Muscle layer of duodenum (tissue), 2 donors: ENCODE data around the gene AIF1L.

ENCODE experiments used
- H3K27ac ChIP-seq: one replicate; pipeline ENCODE4 v1.7.0; 2013; ENCODE audit warnings: mild to moderate bottlenecking, low read length
- H3K27me3 ChIP-seq: one replicate; pipeline ENCODE4 v1.7.0; 2013; ENCODE audit warnings: low read depth, mild to moderate bottlenecking, control low read depth, low read length
- H3K36me3 ChIP-seq, 2 donors: one replicate each; pipeline ENCODE4 v1.7.0; 2013; ENCODE audit warnings: low read length in 2 of 2, control low read depth in 1 of 2, mild to moderate bottlenecking in 1 of 2; ENCODE audit not compliant: insufficient read depth in 2 of 2, control insufficient read depth in 1 of 2
- H3K4me1 ChIP-seq, 2 donors: one replicate each; pipeline ENCODE4 v1.7.0; 2013; ENCODE audit warnings: low read length in 2 of 2, mild to moderate bottlenecking in 2 of 2, control low read depth in 1 of 2, moderate library complexity in 1 of 2; ENCODE audit not compliant: insufficient read depth in 2 of 2, control insufficient read depth in 1 of 2
- H3K4me3 ChIP-seq, 2 donors: one replicate each; pipeline ENCODE4 v1.7.0; 2013; ENCODE audit warnings: low read length in 2 of 2, low read depth in 1 of 2, mild to moderate bottlenecking in 1 of 2
- H3K9me3 ChIP-seq, 2 donors: one replicate each; pipeline ENCODE4 v1.7.0; 2013; ENCODE audit warnings: low read length in 2 of 2, control low read depth in 1 of 2, mild to moderate bottlenecking in 1 of 2; ENCODE audit not compliant: control insufficient read depth in 1 of 2
- donor health status: healthy.

AIF1L gene

DNA sequence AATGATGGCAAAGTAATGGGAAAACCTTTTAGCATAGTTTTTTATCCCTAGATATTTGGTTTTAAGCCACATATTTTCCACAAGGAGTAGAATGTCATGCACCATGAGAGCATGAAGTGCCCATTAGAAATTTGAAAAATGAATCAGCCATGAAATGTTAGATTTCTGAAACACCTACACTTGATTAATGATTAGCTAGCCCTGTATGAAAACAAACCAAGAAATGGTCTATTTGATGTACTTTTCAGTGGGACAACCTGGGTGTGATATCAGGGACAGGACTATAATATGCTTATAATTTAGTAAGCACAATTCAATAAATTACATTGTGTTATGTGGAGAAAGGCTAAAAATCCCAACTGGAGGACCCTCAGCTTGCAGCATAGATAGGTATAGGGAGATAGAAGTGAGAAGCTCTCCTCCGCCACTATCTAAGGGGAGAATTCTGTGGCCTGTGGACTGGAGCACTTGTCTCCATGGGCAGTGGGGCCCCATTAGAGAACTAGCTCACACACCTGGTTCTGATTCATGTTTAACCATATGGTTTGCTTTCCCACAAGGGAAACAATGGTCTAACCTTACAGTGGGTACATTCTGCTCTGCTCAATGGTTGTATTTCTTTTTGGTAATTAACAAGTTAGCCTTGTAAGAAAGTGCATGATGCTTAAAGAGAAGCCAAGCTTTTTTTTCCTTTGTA lies 64.2 kb downstream of the AIF1L start:
- no peaks in the 10 kb centered on the region for H3K27me3 ChIP-seq
- H3K4me1 ChIP-seq: no peaks in the 10 kb centered on the region
- H3K9me3 ChIP-seq: no peaks in the 10 kb centered on the region
- peaks cover 44 to 64% of the 10 kb centered on the region in 2 donors for H3K36me3 ChIP-seq
- no peak overlapping the region for H3K4me3 ChIP-seq
- no peak overlapping the region for H3K27ac ChIP-seq

DNA sequence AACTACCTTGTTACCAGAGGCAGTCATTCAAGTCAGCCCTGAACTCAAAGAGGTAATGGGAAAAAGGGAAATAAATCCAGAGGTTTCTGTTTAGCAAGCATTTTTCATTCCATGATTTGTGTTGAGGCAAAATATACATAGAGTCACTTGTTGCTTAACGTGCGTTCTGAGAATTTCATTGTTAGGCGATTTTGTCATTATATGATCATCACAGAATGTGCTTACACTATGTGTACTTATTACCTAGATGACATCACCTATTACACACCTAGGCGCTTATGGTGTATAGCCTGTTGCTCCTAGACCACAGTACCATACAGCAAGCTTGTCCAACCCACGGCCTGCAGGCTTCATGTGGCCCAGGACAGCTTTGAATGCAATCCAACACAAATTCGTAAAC lies 65.3 kb downstream of the AIF1L start:
- H3K9me3 ChIP-seq: no peaks in the 10 kb centered on the region
- no peak overlapping the region for H3K4me3 ChIP-seq
- H3K27ac ChIP-seq: no peak overlapping the region
- no peaks in the 10 kb centered on the region for H3K4me1 ChIP-seq
- no peaks in the 10 kb centered on the region for H3K27me3 ChIP-seq
- peaks cover 44 to 64% of the 10 kb centered on the region in 2 donors for H3K36me3 ChIP-seq

DNA sequence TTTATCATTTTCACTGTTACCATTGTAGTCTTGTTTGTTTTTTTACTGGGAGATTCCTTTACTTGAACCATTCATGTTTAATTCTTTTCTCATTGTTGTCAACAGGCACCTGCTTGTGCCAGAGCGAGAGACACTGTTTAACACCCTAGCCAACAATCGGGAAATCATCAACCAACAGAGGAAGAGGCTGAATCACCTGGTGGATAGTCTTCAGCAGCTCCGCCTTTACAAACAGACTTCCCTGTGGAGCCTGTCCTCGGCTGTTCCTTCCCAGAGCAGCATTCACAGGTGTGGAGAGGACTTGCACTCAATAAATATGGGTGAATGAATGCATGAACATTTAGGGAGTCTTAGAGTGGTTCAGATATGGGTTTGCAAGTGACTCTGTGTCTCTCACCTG lies 66.6 kb downstream of the AIF1L start:
- Histone ChIP-seq H3K27me3 (no peaks in the 10 kb centered on the region), H3K27ac (no peak overlapping the region), H3K4me1 (no peaks in the 10 kb centered on the region), H3K4me3 (no peak overlapping the region), H3K9me3 (no peaks in the 10 kb centered on the region), H3K36me3 (peaks cover 50 to 51% of the 10 kb centered on the region in 2 donors)

DNA sequence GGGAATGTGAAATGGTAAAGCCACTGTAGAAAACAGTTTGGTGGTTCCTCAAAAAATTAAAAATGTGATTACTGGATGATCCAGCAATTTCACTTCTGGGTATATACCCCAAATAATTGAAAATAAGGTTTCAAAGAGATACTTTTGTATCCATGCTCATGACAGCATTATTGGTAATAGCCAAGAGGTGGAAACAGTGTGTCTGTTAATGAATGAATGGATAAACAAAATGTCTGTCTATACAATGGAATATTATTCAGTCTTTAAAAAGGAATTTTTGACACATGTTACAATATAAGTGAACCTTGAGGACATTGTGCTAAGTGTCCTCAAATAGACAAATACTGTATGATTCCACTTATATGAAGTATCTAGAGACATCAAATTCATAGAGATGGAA lies 69.2 kb downstream of the AIF1L start:
- H3K9me3 ChIP-seq: no peaks in the 10 kb centered on the region
- peaks cover 34 to 35% of the 10 kb centered on the region in 2 donors for H3K36me3 ChIP-seq
- H3K4me3 ChIP-seq: no peak overlapping the region
- no peak overlapping the region for H3K27ac ChIP-seq
- no peaks in the 10 kb centered on the region for H3K4me1 ChIP-seq
- H3K27me3 ChIP-seq: no peaks in the 10 kb centered on the region

DNA sequence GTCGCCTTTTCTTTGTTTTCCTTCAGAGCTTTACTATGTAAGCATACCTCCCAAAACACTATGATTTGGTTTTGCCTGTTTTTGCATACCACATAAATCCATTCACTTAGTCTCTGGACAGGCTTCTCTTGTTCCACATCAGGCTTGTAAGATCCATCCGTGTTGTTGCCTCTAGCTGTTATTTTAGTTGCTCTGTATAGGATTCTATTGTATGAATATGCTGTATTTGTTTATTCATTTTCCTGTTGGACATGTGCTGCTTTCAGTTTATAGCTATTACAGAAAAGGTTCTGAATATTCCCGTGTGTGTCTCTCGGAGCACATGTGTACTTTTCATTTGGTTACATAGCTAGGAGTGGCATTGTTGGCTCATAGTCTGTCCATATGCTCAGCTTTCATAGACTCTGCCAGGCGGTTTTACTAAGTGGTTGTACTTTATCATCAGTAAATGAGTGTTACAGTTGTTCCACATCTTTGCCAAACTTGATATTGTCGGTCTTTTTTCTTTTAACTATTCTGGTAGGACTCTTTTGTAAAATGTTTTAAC lies 70.9 kb downstream of the AIF1L start:
- H3K4me3 ChIP-seq: no peak overlapping the region
- no peak overlapping the region for H3K27ac ChIP-seq
- peaks cover 22 to 26% of the 10 kb centered on the region in 2 donors for H3K36me3 ChIP-seq
- no peaks in the 10 kb centered on the region for H3K4me1 ChIP-seq
- no peaks in the 10 kb centered on the region for H3K9me3 ChIP-seq
- no peaks in the 10 kb centered on the region for H3K27me3 ChIP-seq

DNA sequence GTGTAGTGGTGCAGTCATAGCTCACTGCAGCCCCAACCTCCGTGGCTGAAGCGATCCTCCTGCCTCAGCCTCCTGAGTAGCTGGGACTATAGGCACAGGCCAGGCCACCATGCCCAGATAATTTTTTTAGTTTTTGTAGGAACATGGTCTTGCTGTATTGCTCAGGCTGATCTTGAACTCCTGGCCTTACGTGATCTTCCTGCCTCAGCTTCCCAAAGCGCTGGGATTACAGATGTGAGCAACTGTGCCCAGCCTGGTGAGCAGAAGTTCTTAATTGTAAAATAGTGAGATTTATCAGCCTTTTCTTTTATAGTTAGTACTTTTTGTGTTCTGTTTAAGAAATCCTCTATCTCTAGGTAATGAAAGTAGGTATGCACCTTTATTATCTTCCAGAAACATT lies 71.6 kb downstream of the AIF1L start:
- Histone ChIP-seq H3K4me1 (no peaks in the 10 kb centered on the region), H3K9me3 (no peaks in the 10 kb centered on the region), H3K36me3 (peaks cover 17 to 19% of the 10 kb centered on the region in 2 donors), H3K4me3 (no peak overlapping the region), H3K27ac (no peak overlapping the region), H3K27me3 (no peaks in the 10 kb centered on the region)

DNA sequence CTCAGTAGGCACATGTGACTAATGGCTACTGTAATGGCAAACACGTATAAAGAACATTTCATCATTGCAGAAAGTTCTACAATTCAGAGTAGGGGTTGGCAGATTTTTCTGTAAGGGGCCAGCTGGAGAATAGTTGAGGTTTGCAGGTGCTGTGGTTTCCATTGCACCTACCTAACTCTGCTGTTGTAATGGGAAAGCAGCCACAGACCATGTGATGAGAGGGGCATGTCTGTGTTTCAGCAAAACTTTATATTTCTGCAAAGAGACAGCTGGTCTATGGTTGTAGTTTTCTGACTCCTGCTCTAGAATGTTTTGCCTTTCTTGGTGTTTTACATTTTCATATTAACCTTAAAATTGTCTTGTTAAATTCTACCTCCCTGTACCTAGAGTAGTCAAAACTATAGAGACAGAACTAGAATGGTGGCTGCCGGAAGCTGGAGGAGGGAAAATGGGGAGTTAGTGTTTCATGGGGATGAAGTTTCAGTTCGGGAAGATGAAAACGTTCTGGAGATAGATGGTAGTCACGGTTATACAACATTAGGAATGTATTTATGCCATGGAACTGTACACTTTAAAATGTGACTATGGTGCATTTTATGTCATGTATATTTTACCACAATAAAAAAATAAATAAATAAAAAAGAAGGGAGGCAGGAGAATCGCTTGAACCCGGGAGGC lies 73.4 kb downstream of the AIF1L start:
- H3K4me3 ChIP-seq: no peak overlapping the region
- H3K9me3 ChIP-seq: no peaks in the 10 kb centered on the region
- no peaks in the 10 kb centered on the region for H3K4me1 ChIP-seq
- H3K36me3 ChIP-seq: peaks cover 7 to 15% of the 10 kb centered on the region in 2 donors
- no peaks in the 10 kb centered on the region for H3K27me3 ChIP-seq
- H3K27ac ChIP-seq: no peak overlapping the region
